MM.1S (cell line): Measurements from ENCODE around the gene SLC38A1.

Experiments used
- CTCF ChIP-seq: fragments of 300-600 bp; sonication (generic); IDR thresholded peaks from 2 replicates; pipeline ENCODE4 v1.5.1; 2016; ENCODE audit warnings: antibody characterized with exemption, low read length, mixed read lengths
- EZH2 ChIP-seq: fragments of 300-600 bp; sonication (generic); optimal IDR thresholded peaks from 2 replicates; pipeline ENCODE3; 2017; ENCODE audit warnings: low read depth, mild to moderate bottlenecking, antibody characterized with exemption, low read length, mixed read lengths

GRCh38 chr12:46237371-46238045 is 31.3 kb downstream of the SLC38A1 start:
- no peak for TF ChIP-seq CTCF
- TF ChIP-seq EZH2: no peak
